Measurements from ENCODE around the gene ZNF286A. TPM values are rescaled to one million over a fixed set of nuclear protein-coding genes. Genes with fewer than 3 reads are reported as not detected.

The ZNF286A gene
- total and polyA plus RNA-seq, 2 donors (not counting 1 experiment from before 2014, with no cell fraction given), result 31.3 to 45.9 TPM

GRCh38 chr17:15659236-15659635 lies 40.3 kb upstream of the ZNF286A start:
- no peak for TF ChIP-seq EZH2 (IDR thresholded peaks at IDR 0.05; ENCODE audit: low read length, missing control alignments)
- TF ChIP-seq CTCF (conservative IDR thresholded peaks at IDR 0.05 in 1 of 2, IDR thresholded peaks at IDR 0.05 in 1 of 2; ENCODE audit: low read depth in 1 of 2, low read length in 2 of 2), result no peak
- no peak overlapping the region for H3K27ac ChIP-seq (ENCODE audit: insufficient read depth, low read length)
- no peaks in the 10 kb centered on the region for H3K27me3 ChIP-seq (ENCODE audit: control insufficient read depth, insufficient read depth, low read length)
- no peak overlapping the region for H3K4me2 ChIP-seq (ENCODE audit: extremely low read depth, insufficient read depth, low read length)
- no peaks in the 10 kb centered on the region for H3K4me1 ChIP-seq (ENCODE audit: control insufficient read depth, extremely low read depth, insufficient read depth, low read length)
- H2AFZ ChIP-seq (ENCODE audit: low read length), result no peak overlapping the region
- no peak for DNase-seq (ENCODE audit: low read depth in 2 of 2)
- H3K9me3 ChIP-seq (ENCODE audit: control insufficient read depth, insufficient read depth, low read depth, low read length), result no peaks in the 10 kb centered on the region
- no peaks in the 10 kb centered on the region for H3K36me3 ChIP-seq (ENCODE audit: control insufficient read depth, insufficient read depth, low read length)
- no peaks in the 10 kb centered on the region for H3K79me2 ChIP-seq (ENCODE audit: control insufficient read depth, insufficient read depth, low read length)
- no peaks in the 10 kb centered on the region for H4K20me1 ChIP-seq (ENCODE audit: control insufficient read depth, extremely low read depth, insufficient read depth, low read length)
- H3K9ac ChIP-seq (ENCODE audit: insufficient read depth, low read length), result no peak overlapping the region
- H3K4me3 ChIP-seq (replicated peaks in 1 of 4; ENCODE audit: control extremely low read depth in 1 of 4, insufficient read depth in 1 of 4, low read depth in 3 of 4, low read length in 4 of 4), result no peak overlapping the region

- Histone ChIP-seq H3K4me1 (ENCODE audit: control insufficient read depth, extremely low read depth, insufficient read depth, low read length) (no peaks in the 10 kb centered on the region), H3K9me3 (ENCODE audit: control insufficient read depth, insufficient read depth, low read depth, low read length) (no peaks in the 10 kb centered on the region), H3K4me3 (replicated peaks in 1 of 4; ENCODE audit: control extremely low read depth in 1 of 4, insufficient read depth in 1 of 4, low read depth in 3 of 4, low read length in 4 of 4) (no peak overlapping the region), H4K20me1 (ENCODE audit: control insufficient read depth, extremely low read depth, insufficient read depth, low read length) (no peaks in the 10 kb centered on the region), H3K27me3 (ENCODE audit: control insufficient read depth, insufficient read depth, low read length) (no peaks in the 10 kb centered on the region), H3K27ac (ENCODE audit: insufficient read depth, low read length) (no peak overlapping the region), H2AFZ (ENCODE audit: low read length) (no peak overlapping the region), H3K9ac (ENCODE audit: insufficient read depth, low read length) (no peak overlapping the region), H3K79me2 (ENCODE audit: control insufficient read depth, insufficient read depth, low read length) (no peaks in the 10 kb centered on the region), H3K4me2 (ENCODE audit: extremely low read depth, insufficient read depth, low read length) (no peak overlapping the region), H3K36me3 (ENCODE audit: control insufficient read depth, insufficient read depth, low read length) (no peaks in the 10 kb centered on the region)
- peak in 1 of 2 donors; percentile 47 for DNase-seq (ENCODE audit: low read depth in 2 of 2)
- no peak for TF ChIP-seq EZH2 (IDR thresholded peaks at IDR 0.05; ENCODE audit: low read length, missing control alignments)
- TF ChIP-seq CTCF (conservative IDR thresholded peaks at IDR 0.05 in 1 of 2, IDR thresholded peaks at IDR 0.05 in 1 of 2; ENCODE audit: low read depth in 1 of 2, low read length in 2 of 2), result no peak
Measured at GRCh38 chr17:15659663-15660062, 39.9 kb upstream of the ZNF286A start.

GRCh38 chr17:15660077-15660476 lies 39.5 kb upstream of the ZNF286A start:
- Histone ChIP-seq H3K9ac (ENCODE audit: insufficient read depth, low read length) (no peak overlapping the region), H3K4me1 (ENCODE audit: control insufficient read depth, extremely low read depth, insufficient read depth, low read length) (no peaks in the 10 kb centered on the region), H3K9me3 (ENCODE audit: control insufficient read depth, insufficient read depth, low read depth, low read length) (no peaks in the 10 kb centered on the region), H3K4me2 (ENCODE audit: extremely low read depth, insufficient read depth, low read length) (no peak overlapping the region), H3K36me3 (ENCODE audit: control insufficient read depth, insufficient read depth, low read length) (no peaks in the 10 kb centered on the region), H3K79me2 (ENCODE audit: control insufficient read depth, insufficient read depth, low read length) (no peaks in the 10 kb centered on the region), H3K4me3 (replicated peaks in 1 of 4; ENCODE audit: control extremely low read depth in 1 of 4, insufficient read depth in 1 of 4, low read depth in 3 of 4, low read length in 4 of 4) (no peak overlapping the region), H3K27ac (ENCODE audit: insufficient read depth, low read length) (no peak overlapping the region), H4K20me1 (ENCODE audit: control insufficient read depth, extremely low read depth, insufficient read depth, low read length) (no peaks in the 10 kb centered on the region), H2AFZ (ENCODE audit: low read length) (no peak overlapping the region), H3K27me3 (ENCODE audit: control insufficient read depth, insufficient read depth, low read length) (no peaks in the 10 kb centered on the region)
- TF ChIP-seq EZH2 (IDR thresholded peaks at IDR 0.05; ENCODE audit: low read length, missing control alignments), result no peak
- no peak for TF ChIP-seq CTCF (conservative IDR thresholded peaks at IDR 0.05 in 1 of 2, IDR thresholded peaks at IDR 0.05 in 1 of 2; ENCODE audit: low read depth in 1 of 2, low read length in 2 of 2)
- no peak for DNase-seq (ENCODE audit: low read depth in 2 of 2)
